Mesenteric fat pad (tissue), 1 donor: Measurements from ENCODE around the gene PTPRD. TPM values are rescaled to one million over a fixed set of nuclear protein-coding genes. Genes with fewer than 3 reads are reported as not detected.
"Not testable (repeated sequence)": the region's sequence is repeated elsewhere in the genome, so short reads cannot be mapped to it uniquely, and the experiment has no call there.

Source experiments
- DNase-seq: peaks from one replicate; pipeline ENCODE4 v3.0.0-alpha.2; 2020; ENCODE audit warnings: low spot score
- total RNA-seq: library from RNA; stranded (reverse); fragmentation: NEBNext Ultra II Directional; extraction: Animal tissue kit (Norgen Biotek cat#: 25700); gene quantifications from one replicate; pipeline ENCODE4 v1.2.1, GENCODE V29; 2021
- donor health status: DM: yes; HTN: yes; CAD: no.

PTPRD gene
- total RNA-seq, 1 donor from 2014 or later: 18.0 TPM

GRCh38 chr9:8924562-8924961, 1688.2 kb downstream of the PTPRD start:
- no peak for DNase-seq

- not testable (repeated sequence) for DNase-seq
Measured at GRCh38 chr9:8920478-8921183, 1692.2 kb downstream of the PTPRD start.

- no peak for DNase-seq
Measured at GRCh38 chr9:8917956-8918739, 1694.7 kb downstream of the PTPRD start.

- no peak for DNase-seq
Measured at GRCh38 chr9:8916771-8917170, 1696.0 kb downstream of the PTPRD start.

- no peak for DNase-seq
Measured at GRCh38 chr9:8907868-8908267, 1704.9 kb downstream of the PTPRD start.

- no peak for DNase-seq
Measured at GRCh38 chr9:8905731-8906130, 1707.1 kb downstream of the PTPRD start.

GRCh38 chr9:8904771-8905515, 1707.9 kb downstream of the PTPRD start:
- DNase-seq: no peak

GRCh38 chr9:8903077-8903476, 1709.7 kb downstream of the PTPRD start:
- no peak for DNase-seq

GRCh38 chr9:8901146-8901545, 1711.7 kb downstream of the PTPRD start:
- DNase-seq: no peak

- no peak for DNase-seq
Measured at GRCh38 chr9:8899511-8899910, 1713.3 kb downstream of the PTPRD start.

- no peak for DNase-seq
Measured at GRCh38 chr9:8895861-8896224, 1717.0 kb downstream of the PTPRD start.

- DNase-seq: no peak
Measured at GRCh38 chr9:8895106-8895860, 1717.5 kb downstream of the PTPRD start.

- no peak for DNase-seq
Measured at GRCh38 chr9:8890695-8891094, 1722.1 kb downstream of the PTPRD start.

- DNase-seq: no peak
Measured at GRCh38 chr9:8889100-8889499, 1723.7 kb downstream of the PTPRD start.

- no peak for DNase-seq
Measured at GRCh38 chr9:8888591-8888990, 1724.2 kb downstream of the PTPRD start.

- no peak for DNase-seq
Measured at GRCh38 chr9:8887369-8887768, 1725.4 kb downstream of the PTPRD start.

- no peak for DNase-seq
Measured at GRCh38 chr9:8883321-8883720, 1729.5 kb downstream of the PTPRD start.

GRCh38 chr9:8880060-8880459, 1732.7 kb downstream of the PTPRD start:
- no peak for DNase-seq

GRCh38 chr9:8879284-8879683, 1733.5 kb downstream of the PTPRD start:
- no peak for DNase-seq

GRCh38 chr9:8877753-8878494, 1734.9 kb downstream of the PTPRD start:
- no peak for DNase-seq

GRCh38 chr9:8876303-8876702, 1736.5 kb downstream of the PTPRD start:
- DNase-seq: no peak
